Activated naive CD8-positive, alpha-beta T cell treated with anti-CD3 and anti-CD28 coated beads for 36 hours (primary cell): ENCODE results near the gene MEPE. TPM values are rescaled to one million over a fixed set of nuclear protein-coding genes. Genes with fewer than 3 reads are reported as not detected.

Source experiments
- DNase-seq: peaks from one replicate; pipeline ENCODE4 v3.0.0; 2021
- H3K27ac Mint-ChIP-seq: one replicate; pipeline ENCODE4 v1.8.0; 2022; ENCODE audit warnings: mild to moderate bottlenecking, moderate library complexity, mixed read lengths
- H3K27me3 Mint-ChIP-seq: one replicate; pipeline ENCODE4 v1.8.0; 2022; ENCODE audit warnings: mild to moderate bottlenecking, mixed read lengths
- H3K36me3 Mint-ChIP-seq: one replicate; pipeline ENCODE4 v1.8.0; 2021; ENCODE audit warnings: mild to moderate bottlenecking, mixed read lengths
- H3K4me1 Mint-ChIP-seq: one replicate; pipeline ENCODE4 v1.8.0; 2021; ENCODE audit warnings: mixed read lengths
- H3K4me3 Mint-ChIP-seq: one replicate; pipeline ENCODE4 v1.8.0; 2022; ENCODE audit warnings: mild to moderate bottlenecking, moderate library complexity, mixed read lengths
- H3K9me3 Mint-ChIP-seq: one replicate; pipeline ENCODE4 v1.8.0; 2022; ENCODE audit warnings: mixed read lengths
- total RNA-seq, 2 experiments: library from RNA; stranded (reverse); gene quantifications; one replicate each; pipeline ENCODE4 v1.2.3, GENCODE V29; 2021

Gene MEPE
- total RNA-seq, 2 experiments from 2014 or later, result not detected

- peaks cover 3% of the 10 kb centered on the region for H3K4me1 Mint-ChIP-seq
- peaks cover 13% of the 10 kb centered on the region for H3K27me3 Mint-ChIP-seq
- H3K9me3 Mint-ChIP-seq, result no peaks in the 10 kb centered on the region
- H3K27ac Mint-ChIP-seq, result no peak overlapping the region
- DNase-seq, result no peak
- no peak overlapping the region for H3K4me3 Mint-ChIP-seq
- no peaks in the 10 kb centered on the region for H3K36me3 Mint-ChIP-seq
These were observed 21.1 kb downstream of the MEPE start for GRCh38 chr4:87853891-87854290.

DNA sequence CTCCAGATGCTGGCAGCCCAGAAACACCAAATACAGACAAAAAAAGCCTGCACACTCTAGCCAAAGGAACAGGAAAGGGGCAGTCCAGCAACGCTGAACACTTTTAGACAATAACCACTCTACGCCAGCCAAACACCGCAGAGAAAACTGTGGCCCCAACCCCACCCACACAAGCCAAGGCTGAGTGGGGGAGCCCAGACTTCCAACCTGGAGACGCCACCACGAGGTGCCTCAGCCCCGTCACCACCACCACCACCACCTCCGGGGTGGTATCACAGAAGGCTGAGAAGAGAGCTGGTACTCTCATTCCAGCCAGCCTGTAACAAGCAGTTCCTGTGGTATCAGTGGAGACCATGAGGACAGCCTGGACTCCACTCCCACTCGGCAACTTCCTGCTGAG, 22.8 kb downstream of the MEPE start:
- Mint-ChIP-seq H3K27ac (no peak overlapping the region), H3K9me3 (no peaks in the 10 kb centered on the region)

GRCh38 chr4:87856816-87857215, 24.0 kb downstream of the MEPE start:
- Mint-ChIP-seq H3K27ac (no peak overlapping the region), H3K36me3 (no peaks in the 10 kb centered on the region), H3K9me3 (no peaks in the 10 kb centered on the region), H3K4me3 (no peak overlapping the region), H3K4me1 (no peaks in the 10 kb centered on the region), H3K27me3 (peaks cover 16% of the 10 kb centered on the region)
- no peak for DNase-seq

More for the DNA sequence above, 22.8 kb downstream of the MEPE start:
- peaks cover 16% of the 10 kb centered on the region for H3K27me3 Mint-ChIP-seq
- H3K36me3 Mint-ChIP-seq, result no peaks in the 10 kb centered on the region
- no peak overlapping the region for H3K4me3 Mint-ChIP-seq
- H3K4me1 Mint-ChIP-seq, result no peaks in the 10 kb centered on the region
- DNase-seq, result no peak

DNA sequence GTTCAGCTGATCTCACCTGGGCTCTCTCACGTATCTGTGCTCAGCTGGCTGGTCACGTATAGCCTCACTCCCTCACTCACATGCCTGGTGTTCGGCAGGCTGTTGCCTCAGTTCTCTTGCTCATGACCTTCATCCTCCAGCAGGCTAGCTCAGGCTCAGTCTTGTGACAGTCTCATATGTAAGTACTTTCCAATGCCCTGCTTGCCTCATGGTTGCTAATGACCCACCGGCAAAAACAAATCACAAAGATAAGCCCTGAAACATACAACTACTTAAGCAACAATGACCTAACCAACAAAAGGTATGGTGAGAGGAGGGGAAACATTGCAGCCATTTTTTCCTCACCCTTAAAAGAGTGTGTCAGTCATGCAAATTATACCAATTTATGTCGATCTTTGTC, 25.0 kb downstream of the MEPE start:
- Mint-ChIP-seq H3K36me3 (no peaks in the 10 kb centered on the region), H3K4me1 (no peaks in the 10 kb centered on the region)
- DNase-seq, result no peak

DNA sequence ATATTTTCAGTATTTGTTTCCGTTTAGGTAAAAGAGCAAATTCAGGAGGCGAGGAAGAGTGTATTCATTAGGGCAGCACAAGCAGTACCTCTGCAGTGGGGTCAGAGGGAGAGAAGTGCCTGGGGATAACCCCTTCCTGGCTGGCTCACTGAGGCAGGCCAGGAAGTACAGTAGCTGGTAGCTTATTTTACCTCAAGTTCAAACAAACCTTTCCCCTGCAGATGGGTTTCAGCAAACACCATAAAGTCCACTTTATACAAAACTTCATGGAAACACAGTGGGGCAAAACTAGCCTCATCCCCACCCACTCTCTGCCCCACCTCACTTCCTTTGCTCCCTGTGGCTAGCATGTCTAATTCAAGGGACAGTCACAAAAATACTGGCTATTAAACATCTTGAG, 29.5 kb downstream of the MEPE start:
- no peaks in the 10 kb centered on the region for H3K9me3 Mint-ChIP-seq

More for the DNA sequence above, 25.0 kb downstream of the MEPE start:
- Mint-ChIP-seq H3K27ac (no peak overlapping the region), H3K4me3 (no peak overlapping the region), H3K27me3 (peaks cover 16% of the 10 kb centered on the region), H3K9me3 (no peaks in the 10 kb centered on the region)

DNA sequence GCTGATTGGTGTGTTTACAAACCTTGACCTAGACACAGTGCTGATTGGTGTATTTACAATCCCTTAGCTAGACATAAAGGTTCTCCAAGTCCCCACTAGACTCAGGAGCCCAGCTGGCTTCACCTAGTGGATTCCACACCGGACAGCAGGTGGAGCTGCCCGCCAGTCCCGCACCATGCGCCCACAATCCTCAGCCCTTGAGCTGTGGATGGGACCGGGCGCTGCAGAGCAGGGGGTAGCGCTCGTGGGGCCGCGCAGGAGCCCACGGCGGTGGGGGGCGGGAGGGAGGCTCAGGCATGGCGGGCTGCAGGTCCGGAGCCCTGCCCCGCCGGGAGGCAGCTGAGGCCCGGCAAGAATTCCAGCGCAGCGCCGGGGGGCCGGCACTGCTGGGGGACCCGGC, 30.7 kb downstream of the MEPE start:
- no peak overlapping the region for H3K27ac Mint-ChIP-seq
- H3K4me3 Mint-ChIP-seq, result no peak overlapping the region
- H3K9me3 Mint-ChIP-seq, result no peaks in the 10 kb centered on the region
- no peaks in the 10 kb centered on the region for H3K4me1 Mint-ChIP-seq
- H3K36me3 Mint-ChIP-seq, result no peaks in the 10 kb centered on the region
- peaks cover 14% of the 10 kb centered on the region for H3K27me3 Mint-ChIP-seq
- DNase-seq, result no peak

More for the DNA sequence above, 29.5 kb downstream of the MEPE start:
- H3K4me3 Mint-ChIP-seq, result no peak overlapping the region
- peaks cover 20% of the 10 kb centered on the region for H3K27me3 Mint-ChIP-seq
- H3K4me1 Mint-ChIP-seq, result no peaks in the 10 kb centered on the region
- DNase-seq, result no peak
- no peak overlapping the region for H3K27ac Mint-ChIP-seq
- H3K36me3 Mint-ChIP-seq, result no peaks in the 10 kb centered on the region

GRCh38 chr4:87864321-87864720, 31.6 kb downstream of the MEPE start:
- Mint-ChIP-seq H3K27me3 (peaks cover 10% of the 10 kb centered on the region), H3K27ac (no peak overlapping the region), H3K36me3 (no peaks in the 10 kb centered on the region), H3K9me3 (no peaks in the 10 kb centered on the region), H3K4me3 (no peak overlapping the region), H3K4me1 (no peaks in the 10 kb centered on the region)
- DNase-seq, result no peak

DNA sequence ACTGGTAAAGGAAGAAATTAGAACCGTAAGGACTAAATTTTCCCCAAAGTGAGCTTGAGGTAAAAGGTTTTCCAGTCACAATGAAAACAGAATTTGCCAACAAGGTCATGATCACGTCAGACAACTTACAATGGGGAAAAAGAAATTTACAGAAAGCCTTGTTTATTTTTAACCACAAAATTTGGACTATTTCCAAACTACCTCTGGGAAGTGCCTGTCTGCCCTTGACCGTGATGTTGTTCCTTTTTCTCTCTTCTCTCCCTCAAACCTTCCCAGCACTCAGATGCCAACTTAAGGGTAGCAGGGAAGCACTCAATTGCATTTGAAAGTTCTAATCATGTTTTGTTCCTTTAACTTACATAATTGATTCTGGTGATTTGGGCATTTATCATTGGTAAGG, 32.5 kb downstream of the MEPE start:
- Mint-ChIP-seq H3K27me3 (peaks cover 16% of the 10 kb centered on the region), H3K4me3 (no peak overlapping the region), H3K4me1 (no peaks in the 10 kb centered on the region), H3K36me3 (no peaks in the 10 kb centered on the region), H3K27ac (no peak overlapping the region), H3K9me3 (no peaks in the 10 kb centered on the region)
- DNase-seq, result no peak

DNA sequence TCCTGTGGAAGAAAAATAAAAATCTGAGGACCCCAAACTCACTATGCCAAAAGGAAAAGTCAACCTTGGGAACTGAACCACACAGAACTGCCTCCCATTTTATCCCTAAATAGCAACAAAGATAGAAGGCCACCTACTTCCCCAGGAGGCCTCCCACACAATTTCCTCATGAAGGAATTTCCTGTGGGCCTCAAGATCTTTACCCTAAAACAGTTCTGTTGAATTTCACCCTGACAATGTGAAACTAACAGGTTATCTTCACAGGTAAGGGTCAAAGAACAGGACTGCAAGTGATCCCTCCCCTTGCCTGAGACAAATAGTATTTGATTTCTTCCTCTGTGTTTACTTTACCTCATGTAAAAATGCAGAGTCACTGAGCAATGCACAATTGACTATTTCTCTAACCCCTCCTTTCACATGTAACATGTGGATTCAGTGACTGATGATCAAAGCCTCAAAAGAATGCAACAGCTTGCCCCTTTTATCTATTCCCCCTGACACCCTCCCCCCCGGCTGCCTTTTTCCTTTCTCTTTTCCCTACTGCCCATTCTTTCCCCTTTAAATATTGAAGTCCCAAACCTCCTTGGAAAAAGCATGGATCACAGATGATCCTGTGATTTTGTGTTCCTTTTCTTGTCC, 33.3 kb downstream of the MEPE start:
- no peak overlapping the region for H3K27ac Mint-ChIP-seq
- no peak overlapping the region for H3K4me3 Mint-ChIP-seq
- no peaks in the 10 kb centered on the region for H3K36me3 Mint-ChIP-seq
- H3K27me3 Mint-ChIP-seq, result peaks cover 16% of the 10 kb centered on the region
- DNase-seq, result no peak
- no peaks in the 10 kb centered on the region for H3K9me3 Mint-ChIP-seq
- no peaks in the 10 kb centered on the region for H3K4me1 Mint-ChIP-seq

- peaks cover 20% of the 10 kb centered on the region for H3K27me3 Mint-ChIP-seq
- H3K27ac Mint-ChIP-seq, result no peak overlapping the region
- H3K4me3 Mint-ChIP-seq, result no peak overlapping the region
- H3K36me3 Mint-ChIP-seq, result no peaks in the 10 kb centered on the region
- H3K9me3 Mint-ChIP-seq, result no peaks in the 10 kb centered on the region
- no peak for DNase-seq
- H3K4me1 Mint-ChIP-seq, result no peaks in the 10 kb centered on the region
These were observed 35.8 kb downstream of the MEPE start for GRCh38 chr4:87868522-87868921.

GRCh38 chr4:87872028-87872427, 39.3 kb downstream of the MEPE start:
- peaks cover 18% of the 10 kb centered on the region for H3K27me3 Mint-ChIP-seq
- no peak overlapping the region for H3K4me3 Mint-ChIP-seq
- no peak for DNase-seq
- H3K9me3 Mint-ChIP-seq, result no peaks in the 10 kb centered on the region
- H3K27ac Mint-ChIP-seq, result no peak overlapping the region
- no peaks in the 10 kb centered on the region for H3K4me1 Mint-ChIP-seq
- no peaks in the 10 kb centered on the region for H3K36me3 Mint-ChIP-seq

- no peaks in the 10 kb centered on the region for H3K9me3 Mint-ChIP-seq
- H3K4me1 Mint-ChIP-seq, result no peaks in the 10 kb centered on the region
- peaks cover 23% of the 10 kb centered on the region for H3K27me3 Mint-ChIP-seq
- H3K36me3 Mint-ChIP-seq, result no peaks in the 10 kb centered on the region
- H3K27ac Mint-ChIP-seq, result no peak overlapping the region
- H3K4me3 Mint-ChIP-seq, result no peak overlapping the region
- no peak for DNase-seq
These were observed 42.4 kb downstream of the MEPE start for GRCh38 chr4:87875191-87875590.

DNA sequence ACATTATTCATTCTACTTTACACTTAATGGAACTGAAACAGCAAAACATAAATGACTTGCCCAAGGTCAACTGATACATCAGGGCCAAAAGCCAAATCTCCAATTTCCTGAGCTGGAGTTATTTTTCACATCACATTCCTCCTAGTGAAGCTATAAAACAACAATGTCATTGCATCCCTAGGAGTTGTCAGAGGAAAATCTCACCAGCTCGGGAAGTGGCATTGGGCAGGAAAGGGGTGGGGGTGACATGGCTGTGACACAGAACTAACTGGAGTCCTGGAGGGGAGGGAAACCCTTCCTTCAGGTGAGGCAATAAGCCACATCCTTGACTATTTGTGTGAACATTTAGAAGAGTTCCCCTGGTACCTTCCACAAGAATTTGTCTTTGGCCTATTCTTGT, 47.3 kb downstream of the MEPE start:
- Mint-ChIP-seq H3K9me3 (no peaks in the 10 kb centered on the region), H3K27me3 (peaks cover 31% of the 10 kb centered on the region), H3K4me3 (no peak overlapping the region), H3K36me3 (no peaks in the 10 kb centered on the region), H3K27ac (no peak overlapping the region), H3K4me1 (no peaks in the 10 kb centered on the region)
- DNase-seq, result no peak

- Mint-ChIP-seq H3K36me3 (no peaks in the 10 kb centered on the region), H3K27ac (no peak overlapping the region)
- DNase-seq, result no peak
These were observed 48.3 kb downstream of the MEPE start for GRCh38 chr4:87881115-87881514.

DNA sequence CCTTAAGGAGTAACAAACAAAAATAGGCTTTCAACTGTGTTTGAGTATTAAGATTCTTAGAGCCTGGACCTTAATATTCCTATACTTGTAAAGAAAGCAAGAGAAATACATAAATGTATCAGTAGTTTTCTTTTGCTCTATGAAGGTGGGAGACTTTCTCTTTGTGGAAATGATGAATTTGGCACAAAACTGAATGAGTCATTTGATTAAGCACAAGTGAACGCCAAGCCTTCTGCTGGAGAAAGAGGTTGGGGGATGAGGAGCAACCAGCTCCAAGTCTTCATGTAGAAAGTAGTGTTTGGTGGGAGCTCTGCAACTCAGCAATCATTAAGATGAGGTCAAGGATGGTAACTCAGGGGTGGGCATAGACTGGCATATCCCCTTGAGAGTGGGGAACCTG, 49.6 kb downstream of the MEPE start:
- peaks cover 34% of the 10 kb centered on the region for H3K27me3 Mint-ChIP-seq
- no peak overlapping the region for H3K4me3 Mint-ChIP-seq
- H3K4me1 Mint-ChIP-seq, result no peaks in the 10 kb centered on the region
- DNase-seq, result no peak
- no peaks in the 10 kb centered on the region for H3K36me3 Mint-ChIP-seq
- no peak overlapping the region for H3K27ac Mint-ChIP-seq
- no peaks in the 10 kb centered on the region for H3K9me3 Mint-ChIP-seq

More at GRCh38 chr4:87881115-87881514, 48.3 kb downstream of the MEPE start:
- H3K4me1 Mint-ChIP-seq, result no peaks in the 10 kb centered on the region
- H3K27me3 Mint-ChIP-seq, result peaks cover 30% of the 10 kb centered on the region
- no peaks in the 10 kb centered on the region for H3K9me3 Mint-ChIP-seq
- H3K4me3 Mint-ChIP-seq, result no peak overlapping the region

DNA sequence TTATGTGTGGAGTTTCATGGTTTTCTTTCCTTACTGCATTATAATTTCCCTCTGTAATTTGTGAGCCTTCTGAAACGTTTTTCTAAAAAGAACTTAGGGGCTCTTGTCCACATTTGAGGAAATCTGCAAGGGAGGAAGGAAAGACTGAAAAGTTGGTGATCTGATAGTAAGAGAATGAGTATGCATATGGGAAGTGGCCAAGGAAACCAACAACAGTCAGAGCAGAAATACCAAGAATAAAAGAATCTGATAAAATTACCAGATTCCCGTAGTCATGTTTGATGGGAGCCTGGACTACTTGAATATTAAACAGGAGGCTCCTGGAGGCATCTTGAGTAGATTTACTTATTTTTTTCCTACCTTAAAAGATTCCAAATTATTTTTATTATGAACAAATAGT, 50.1 kb downstream of the MEPE start:
- no peak for DNase-seq
- Mint-ChIP-seq H3K4me1 (no peaks in the 10 kb centered on the region), H3K27ac (no peak overlapping the region), H3K27me3 (peaks cover 29% of the 10 kb centered on the region), H3K4me3 (no peak overlapping the region), H3K9me3 (no peaks in the 10 kb centered on the region), H3K36me3 (no peaks in the 10 kb centered on the region)
